Fibroblast of lung (primary cell): ENCODE results near the gene TXNRD2. TPM values are rescaled to one million over a fixed set of nuclear protein-coding genes. Genes with fewer than 3 reads are reported as not detected.

ENCODE experiments used
- DNase-seq, 2 donors: peaks; one replicate each; pipeline versions ENCODE4 v3.0.0 to v3.0.0-alpha.2; 2010; ENCODE audit warnings: low read depth in 2 of 2
- H2AFZ ChIP-seq: 2 replicates; pipeline ENCODE4 v1.5.1; 2012; ENCODE audit warnings: low read length, control low read depth, inconsistent platforms
- H3K27ac ChIP-seq: 2 replicates; pipeline ENCODE4 v1.5.1; 2011; ENCODE audit warnings: low read length, control low read depth; ENCODE audit not compliant: insufficient read depth
- H3K27me3 ChIP-seq: 2 replicates; pipeline ENCODE4 v1.5.1; 2011; ENCODE audit warnings: mild to moderate bottlenecking, low read length; ENCODE audit not compliant: control insufficient read depth, insufficient read depth
- H3K36me3 ChIP-seq: 2 replicates; pipeline ENCODE4 v1.5.1; 2011; ENCODE audit warnings: low read length; ENCODE audit not compliant: control insufficient read depth, insufficient read depth
- H3K4me1 ChIP-seq: 2 replicates; pipeline ENCODE4 v1.5.1; 2011; ENCODE audit warnings: low read length; ENCODE audit not compliant: control insufficient read depth, insufficient read depth; ENCODE audit errors: extremely low read depth
- H3K4me2 ChIP-seq: 2 replicates; pipeline ENCODE4 v1.5.1; 2011; ENCODE audit warnings: low read length, control low read depth; ENCODE audit not compliant: insufficient read depth; ENCODE audit errors: extremely low read depth
- H3K4me3 ChIP-seq, 4 experiments: fragments of 200-600 bp in 1 of 4; sonication (generic) in 1 of 4; replicated peaks in 1 of 4; 2 replicates each; pipeline ENCODE4 v1.5.1; 2011 to 2016; ENCODE audit warnings: low read length in 4 of 4, low read depth in 3 of 4, mild to moderate bottlenecking in 3 of 4, control low read depth in 2 of 4, inconsistent platforms in 1 of 4, mixed read lengths in 1 of 4; ENCODE audit not compliant: insufficient read depth in 1 of 4; ENCODE audit errors: control extremely low read depth in 1 of 4
- H3K79me2 ChIP-seq: 2 replicates; pipeline ENCODE4 v1.5.1; 2012; ENCODE audit warnings: mild to moderate bottlenecking, low read length, inconsistent platforms; ENCODE audit not compliant: control insufficient read depth, insufficient read depth
- H3K9ac ChIP-seq: 2 replicates; pipeline ENCODE4 v1.5.1; 2011; ENCODE audit warnings: mild to moderate bottlenecking, low read length, control low read depth; ENCODE audit not compliant: insufficient read depth
- H3K9me3 ChIP-seq: 2 replicates; pipeline ENCODE4 v1.5.1; 2012; ENCODE audit warnings: low read depth, low read length; ENCODE audit not compliant: control insufficient read depth, insufficient read depth
- H4K20me1 ChIP-seq: 2 replicates; pipeline ENCODE4 v1.5.1; 2011; ENCODE audit warnings: low read length; ENCODE audit not compliant: control insufficient read depth, insufficient read depth; ENCODE audit errors: extremely low read depth
- EZH2 ChIP-seq: IDR thresholded peaks from 2 replicates; pipeline ENCODE4 v1.5.1; 2012; ENCODE audit warnings: low read length, control low read depth, mild to moderate bottlenecking; ENCODE audit errors: missing control alignments
- polyA plus RNA-seq, 2 donors: library from polyadenylated mRNA; depleted of rRNA in 1 of 2; stranded (reverse) in 1 of 2; unstranded in 1 of 2; fragments of >200 nt; gene quantifications; 2 replicates each; pipeline ENCODE4 v1.2.1, GENCODE V29; 2011 to 2012; ENCODE audit warnings: missing spikeins in 1 of 2
- total RNA-seq: library from RNA; depleted of rRNA; stranded (reverse); fragments of >200 nt; gene quantifications from 2 replicates; pipeline ENCODE4 v1.2.1, GENCODE V29; 2014
- TF ChIP-seq, protein P1 (sequence below), 2 donors: IDR thresholded peaks in 1 of 2; conservative IDR thresholded peaks in 1 of 2; 1 replicate in 1 of 2; 2 replicates in 1 of 2; pipeline ENCODE4 v1.5.1; 2011 to 2012; ENCODE audit warnings: low read length in 2 of 2, control low read depth in 1 of 2, inconsistent platforms in 1 of 2, low read depth in 1 of 2, mild to moderate bottlenecking in 1 of 2

Gene TXNRD2
- total and polyA plus RNA-seq, 2 donors (not counting 1 experiment from before 2014, with no cell fraction given) = 13.2 to 30.7 TPM

- H3K4me1 ChIP-seq = peaks cover 3% of the 10 kb centered on the region
- no peaks in the 10 kb centered on the region for H4K20me1 ChIP-seq
- no peak overlapping the region for H3K9ac ChIP-seq
- no peak overlapping the region for H3K4me2 ChIP-seq
- H3K36me3 ChIP-seq = peaks cover 3% of the 10 kb centered on the region
- no peaks in the 10 kb centered on the region for H3K9me3 ChIP-seq
- H3K27ac ChIP-seq = no peak overlapping the region
- no peak for DNase-seq
- no peak overlapping the region for H2AFZ ChIP-seq
- H3K4me3 ChIP-seq = no peak overlapping the region
- TF ChIP-seq, protein P1, sequence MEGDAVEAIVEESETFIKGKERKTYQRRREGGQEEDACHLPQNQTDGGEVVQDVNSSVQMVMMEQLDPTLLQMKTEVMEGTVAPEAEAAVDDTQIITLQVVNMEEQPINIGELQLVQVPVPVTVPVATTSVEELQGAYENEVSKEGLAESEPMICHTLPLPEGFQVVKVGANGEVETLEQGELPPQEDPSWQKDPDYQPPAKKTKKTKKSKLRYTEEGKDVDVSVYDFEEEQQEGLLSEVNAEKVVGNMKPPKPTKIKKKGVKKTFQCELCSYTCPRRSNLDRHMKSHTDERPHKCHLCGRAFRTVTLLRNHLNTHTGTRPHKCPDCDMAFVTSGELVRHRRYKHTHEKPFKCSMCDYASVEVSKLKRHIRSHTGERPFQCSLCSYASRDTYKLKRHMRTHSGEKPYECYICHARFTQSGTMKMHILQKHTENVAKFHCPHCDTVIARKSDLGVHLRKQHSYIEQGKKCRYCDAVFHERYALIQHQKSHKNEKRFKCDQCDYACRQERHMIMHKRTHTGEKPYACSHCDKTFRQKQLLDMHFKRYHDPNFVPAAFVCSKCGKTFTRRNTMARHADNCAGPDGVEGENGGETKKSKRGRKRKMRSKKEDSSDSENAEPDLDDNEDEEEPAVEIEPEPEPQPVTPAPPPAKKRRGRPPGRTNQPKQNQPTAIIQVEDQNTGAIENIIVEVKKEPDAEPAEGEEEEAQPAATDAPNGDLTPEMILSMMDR (conservative IDR thresholded peaks at IDR 0.05 in 1 of 2, IDR thresholded peaks at IDR 0.05 in 1 of 2; ENCODE audit: low read depth in 1 of 2, low read length in 2 of 2) = no peak
- no peak for TF ChIP-seq EZH2
- H3K79me2 ChIP-seq = no peaks in the 10 kb centered on the region
- no peaks in the 10 kb centered on the region for H3K27me3 ChIP-seq
Observed at GRCh38 chr22:19871023-19871844, 70.4 kb downstream of the TXNRD2 start.

- Histone ChIP-seq H3K9me3 (no peaks in the 10 kb centered on the region), H3K79me2 (no peaks in the 10 kb centered on the region), H3K36me3 (peaks cover 3% of the 10 kb centered on the region), H3K27me3 (no peaks in the 10 kb centered on the region), H3K4me1 (peaks cover 3% of the 10 kb centered on the region), H3K4me3 (no peak overlapping the region), H3K4me2 (no peak overlapping the region), H3K9ac (no peak overlapping the region), H3K27ac (no peak overlapping the region), H4K20me1 (no peaks in the 10 kb centered on the region), H2AFZ (no peak overlapping the region)
- no peak for DNase-seq
- TF ChIP-seq, protein P1 (conservative IDR thresholded peaks at IDR 0.05 in 1 of 2, IDR thresholded peaks at IDR 0.05 in 1 of 2; ENCODE audit: low read depth in 1 of 2, low read length in 2 of 2) = no peak
- no peak for TF ChIP-seq EZH2
Observed at GRCh38 chr22:19870153-19871022, 71.2 kb downstream of the TXNRD2 start.

GRCh38 chr22:19869497-19870152, 72.0 kb downstream of the TXNRD2 start:
- no peak for DNase-seq
- H3K4me2 ChIP-seq = no peak overlapping the region

More at GRCh38 chr22:19869497-19870152, 72.0 kb downstream of the TXNRD2 start:
- Histone ChIP-seq H3K79me2 (no peaks in the 10 kb centered on the region), H2AFZ (no peak overlapping the region), H3K27me3 (no peaks in the 10 kb centered on the region), H3K4me1 (no peaks in the 10 kb centered on the region), H3K9me3 (no peaks in the 10 kb centered on the region), H3K36me3 (peaks cover 3% of the 10 kb centered on the region), H3K4me3 (no peak overlapping the region), H3K9ac (no peak overlapping the region), H3K27ac (no peak overlapping the region), H4K20me1 (no peaks in the 10 kb centered on the region)
- no peak for TF ChIP-seq EZH2
- TF ChIP-seq, protein P1 (conservative IDR thresholded peaks at IDR 0.05 in 1 of 2, IDR thresholded peaks at IDR 0.05 in 1 of 2; ENCODE audit: low read depth in 1 of 2, low read length in 2 of 2) = no peak
